Endothelial cell (in vitro differentiated cells): ENCODE results near the gene HDAC4. TPM values are rescaled to one million over a fixed set of nuclear protein-coding genes. Genes with fewer than 3 reads are reported as not detected.

Source experiments
- DNase-seq: peaks from one replicate; pipeline ENCODE4 v3.0.0; 2021; ENCODE audit warnings: low spot score
- H3K27ac Mint-ChIP-seq: one replicate; pipeline ENCODE4 v1.8.0; 2021; ENCODE audit warnings: mixed read lengths, inconsistent platforms; ENCODE audit not compliant: unreplicated experiment
- H3K27me3 Mint-ChIP-seq: one replicate; pipeline ENCODE4 v1.8.0; 2021; ENCODE audit warnings: mild to moderate bottlenecking, moderate library complexity, mixed read lengths, inconsistent platforms; ENCODE audit not compliant: unreplicated experiment
- H3K36me3 Mint-ChIP-seq: one replicate; pipeline ENCODE4 v1.8.0; 2021; ENCODE audit warnings: mild to moderate bottlenecking, low read depth, mixed read lengths, inconsistent platforms; ENCODE audit not compliant: unreplicated experiment
- H3K4me1 Mint-ChIP-seq: one replicate; pipeline ENCODE4 v1.8.0; 2021; ENCODE audit warnings: mild to moderate bottlenecking, mixed read lengths, inconsistent platforms; ENCODE audit not compliant: unreplicated experiment
- H3K4me3 Mint-ChIP-seq: one replicate; pipeline ENCODE4 v1.8.0; 2021; ENCODE audit warnings: mild to moderate bottlenecking, mixed read lengths, inconsistent platforms; ENCODE audit not compliant: unreplicated experiment
- H3K9me3 Mint-ChIP-seq: one replicate; pipeline ENCODE4 v1.8.0; 2021; ENCODE audit warnings: mixed read lengths, inconsistent platforms; ENCODE audit not compliant: unreplicated experiment
- CTCF ChIP-seq: fragments of 200-600 bp; sonication (generic); IDR thresholded peaks from one replicate; pipeline ENCODE4 v1.5.0; 2021; ENCODE audit warnings: antibody characterized with exemption; ENCODE audit not compliant: unreplicated experiment
- total RNA-seq: library from RNA; stranded (reverse); fragmentation: NEBNext Ultra II Directional; extraction: Animal tissue kit (Norgen Biotek cat#: 25700); gene quantifications from one replicate; pipeline ENCODE4 v1.2.1, GENCODE V29; 2021; ENCODE audit not compliant: unreplicated experiment

HDAC4 gene
- total RNA-seq, 1 donor from 2014 or later: 26.0 TPM

- H3K4me3 Mint-ChIP-seq: no peak overlapping the region
- no peaks in the 10 kb centered on the region for H3K27me3 Mint-ChIP-seq
- no peak for TF ChIP-seq CTCF
- H3K4me1 Mint-ChIP-seq: no peaks in the 10 kb centered on the region
- no peaks in the 10 kb centered on the region for H3K9me3 Mint-ChIP-seq
- no peaks in the 10 kb centered on the region for H3K36me3 Mint-ChIP-seq
- H3K27ac Mint-ChIP-seq: no peak overlapping the region
- DNase-seq: no peak
These were observed 351.2 kb downstream of the HDAC4 start for GRCh38 chr2:239049421-239050251.

DNA sequence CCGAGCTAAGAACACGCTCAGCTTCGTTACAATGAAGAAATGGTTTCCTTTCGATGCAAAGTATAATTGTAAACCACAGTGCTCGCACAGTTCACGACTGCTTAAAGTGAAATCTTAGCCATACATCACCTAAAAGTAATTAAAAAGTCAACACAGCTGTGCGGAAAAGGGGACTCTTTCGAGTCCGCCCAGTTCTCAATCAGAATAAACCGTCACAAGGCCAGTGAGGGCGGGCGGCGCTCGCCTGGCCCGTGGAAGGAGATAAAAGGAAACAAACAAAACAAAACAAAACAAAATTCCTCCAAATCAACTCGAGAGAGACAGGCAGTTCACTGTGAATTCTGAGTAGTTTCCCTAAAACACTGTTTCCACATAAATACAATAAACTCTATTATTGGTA, 352.1 kb downstream of the HDAC4 start:
- Mint-ChIP-seq H3K4me3 (no peak overlapping the region), H3K36me3 (no peaks in the 10 kb centered on the region), H3K9me3 (no peaks in the 10 kb centered on the region), H3K27me3 (no peaks in the 10 kb centered on the region), H3K4me1 (no peaks in the 10 kb centered on the region), H3K27ac (no peak overlapping the region)
- TF ChIP-seq CTCF: no peak
- DNase-seq: no peak

DNA sequence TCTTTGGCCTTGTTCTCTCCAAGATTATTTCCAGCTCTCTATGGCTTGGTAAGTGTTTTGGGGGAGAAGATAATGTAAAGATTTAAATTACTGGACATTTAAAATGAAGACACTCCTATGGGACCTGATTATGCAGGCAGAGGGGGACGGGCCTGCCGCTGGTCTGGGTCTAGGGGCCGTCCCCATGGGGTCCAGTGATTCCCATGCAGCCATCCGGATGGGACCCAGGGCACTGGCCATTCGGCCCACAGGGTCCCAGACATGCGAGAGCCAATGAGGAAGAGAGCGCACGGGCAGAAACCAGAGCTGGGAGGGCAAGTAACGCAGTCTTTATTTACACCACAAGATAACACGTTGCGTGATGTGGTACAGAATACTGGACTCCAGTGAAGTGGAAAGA, 353.0 kb downstream of the HDAC4 start:
- no peak for DNase-seq
- no peaks in the 10 kb centered on the region for H3K36me3 Mint-ChIP-seq
- no peaks in the 10 kb centered on the region for H3K9me3 Mint-ChIP-seq
- no peaks in the 10 kb centered on the region for H3K27me3 Mint-ChIP-seq
- TF ChIP-seq CTCF: no peak
- H3K4me1 Mint-ChIP-seq: no peaks in the 10 kb centered on the region
- H3K27ac Mint-ChIP-seq: no peak overlapping the region
- no peak overlapping the region for H3K4me3 Mint-ChIP-seq

DNA sequence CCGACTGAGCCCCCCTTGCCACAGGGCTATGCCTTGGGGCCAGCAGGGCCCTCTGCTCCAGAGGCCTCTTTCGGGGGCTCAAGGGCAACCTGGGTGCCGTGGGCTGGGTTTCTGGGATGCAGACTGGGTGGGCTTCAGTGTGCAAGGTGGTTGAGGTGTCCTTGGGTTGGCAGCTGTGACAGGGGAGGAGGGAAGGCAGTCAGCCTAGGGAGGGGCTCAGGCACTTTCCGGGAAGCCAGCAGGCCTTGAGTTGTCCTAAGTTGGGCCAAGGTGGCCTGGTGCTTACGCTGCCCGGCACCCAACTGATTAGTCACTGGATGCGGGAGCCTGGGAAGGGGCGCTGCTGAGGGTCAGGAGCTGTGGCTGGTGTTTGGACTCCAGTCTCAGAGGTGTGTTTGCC, 353.4 kb downstream of the HDAC4 start:
- TF ChIP-seq CTCF: no peak
- Mint-ChIP-seq H3K36me3 (no peaks in the 10 kb centered on the region), H3K4me3 (no peak overlapping the region), H3K4me1 (no peaks in the 10 kb centered on the region), H3K27ac (no peak overlapping the region), H3K9me3 (no peaks in the 10 kb centered on the region), H3K27me3 (no peaks in the 10 kb centered on the region)
- DNase-seq: no peak

DNA sequence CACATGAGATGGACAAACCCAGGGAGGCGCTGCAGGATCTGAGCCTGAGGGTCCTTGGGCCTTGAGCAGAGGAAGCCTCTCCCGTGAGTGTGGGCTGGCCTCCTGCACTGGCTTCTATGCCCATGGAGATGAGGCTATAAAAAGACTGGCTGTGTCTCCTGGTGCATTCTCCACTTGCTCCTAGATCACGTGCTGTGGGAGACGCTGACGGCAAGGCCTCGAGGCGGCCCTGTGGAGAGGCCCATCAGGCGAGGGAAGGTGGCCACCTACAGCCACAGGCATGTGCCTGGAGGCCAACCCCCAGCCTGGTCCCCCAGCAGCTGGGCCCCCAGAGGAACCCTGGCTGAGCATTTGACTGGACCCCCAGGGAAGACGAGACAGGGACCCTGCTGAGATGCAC, 354.0 kb downstream of the HDAC4 start:
- Mint-ChIP-seq H3K36me3 (no peaks in the 10 kb centered on the region), H3K27ac (no peak overlapping the region), H3K4me1 (no peaks in the 10 kb centered on the region), H3K4me3 (no peak overlapping the region), H3K9me3 (no peaks in the 10 kb centered on the region), H3K27me3 (no peaks in the 10 kb centered on the region)
- TF ChIP-seq CTCF: no peak
- DNase-seq: no peak
